Esophagus squamous epithelium (tissue), 4 donors: ENCODE measurements around the gene MPG.

Experiments
- CTCF ChIP-seq, 6 experiments: fragments of 450-650 bp in 4 of 6; fragments of 200-600 bp in 2 of 6; sonication (generic) in 2 of 6; IDR thresholded peaks; one replicate each; pipeline ENCODE4 v1.5.1; 2016 to 2019; ENCODE audit warnings: antibody characterized with exemption in 6 of 6, mild to moderate bottlenecking in 4 of 6, moderate library complexity in 4 of 6
- POLR2A ChIP-seq, 4 donors: fragments of 450-650 bp; IDR thresholded peaks; one replicate each; pipeline ENCODE4 v1.6.1; 2017; ENCODE audit warnings: antibody characterized with exemption in 4 of 4, mild to moderate bottlenecking in 4 of 4, moderate library complexity in 3 of 4

GRCh38 chr16:101586-101985 is 23.6 kb downstream of the MPG start:
- no peak for TF ChIP-seq POLR2A (IDR thresholded peaks at IDR 0.05)
- no peak for TF ChIP-seq CTCF (IDR thresholded peaks at IDR 0.05)
